Chondrocyte (in vitro differentiated cells): ENCODE data around the gene CEP164. TPM values are rescaled to one million over a fixed set of nuclear protein-coding genes. Genes with fewer than 3 reads are reported as not detected.

ENCODE experiments used
- DNase-seq: peaks from one replicate; pipeline ENCODE4 v3.0.0; 2021; ENCODE audit warnings: mixed read lengths, low spot score
- H3K27ac Mint-ChIP-seq: one replicate; pipeline ENCODE4 v1.8.0; 2021; ENCODE audit warnings: mild to moderate bottlenecking, moderate library complexity, mixed read lengths; ENCODE audit not compliant: unreplicated experiment
- H3K27me3 Mint-ChIP-seq: 2 replicates; pipeline ENCODE4 v1.8.0; 2021; ENCODE audit warnings: low read depth, mixed read lengths
- H3K36me3 Mint-ChIP-seq: 2 replicates; pipeline ENCODE4 v1.8.0; 2021; ENCODE audit warnings: low read depth, mixed read lengths
- H3K4me1 Mint-ChIP-seq: 2 replicates; pipeline ENCODE4 v1.8.0; 2021; ENCODE audit warnings: low read depth, mild to moderate bottlenecking, mixed read lengths
- H3K4me3 Mint-ChIP-seq: one replicate; pipeline ENCODE4 v1.8.0; 2021; ENCODE audit warnings: mild to moderate bottlenecking, moderate library complexity, mixed read lengths; ENCODE audit not compliant: unreplicated experiment
- H3K9me3 Mint-ChIP-seq: 2 replicates; pipeline ENCODE4 v1.8.0; 2021; ENCODE audit warnings: low read depth, mixed read lengths
- CTCF ChIP-seq: fragments of 200-600 bp; sonication (generic); IDR thresholded peaks from 2 replicates; pipeline ENCODE4 v1.5.0; 2021; ENCODE audit warnings: antibody characterized with exemption, mild to moderate bottlenecking, moderate library complexity
- long read RNA-seq: library from polyadenylated mRNA; stranded (forward); transcript quantifications from one replicate; pipeline ENCODE4 v2.0.0, GENCODE V29; 2021
- total RNA-seq: library from RNA; stranded (reverse); gene quantifications from 3 replicates; pipeline ENCODE4 v1.2.1, GENCODE V29; 2021

Gene CEP164
- total RNA-seq = 29.2 to 32.4 TPM (median 29.9 TPM) in 3 replicates
- long read RNA-seq, partial matches to known transcripts = 4 of 20 reads
- long read RNA-seq, other reads (novel, unspliced or antisense) = 14 of 20 reads

- peak within 1 kb of the TSS; percentile 62 for H3K4me3 Mint-ChIP-seq
- H3K27ac Mint-ChIP-seq = no peak within 1 kb of the TSS
Measured at GRCh38 chr11:117327567-117328374, at the start of gene CEP164. CEP164 (plus strand) TSS chr11:117327854; CDS start chr11:117338587, 10,733 bp downstream.

GRCh38 chr11:117278347-117278746 is 49.3 kb upstream of the CEP164 start:
- Mint-ChIP-seq H3K27me3 (no peaks in the 10 kb centered on the region), H3K27ac (no peak overlapping the region), H3K4me3 (no peak overlapping the region), H3K9me3 (peaks cover 3% of the 10 kb centered on the region), H3K36me3 (peaks cover 33% of the 10 kb centered on the region), H3K4me1 (peaks cover 30% of the 10 kb centered on the region)
- no peak for DNase-seq
- no peak for TF ChIP-seq CTCF

More at GRCh38 chr11:117327567-117328374, at the start of gene CEP164:
- TF ChIP-seq CTCF = no peak
- Mint-ChIP-seq H3K36me3 (peaks cover 2% of the 10 kb centered on the region), H3K4me1 (peaks cover 11% of the 10 kb centered on the region), H3K9me3 (peaks cover 3% of the 10 kb centered on the region), H3K27me3 (no peaks in the 10 kb centered on the region)
- DNase-seq = peak; percentile 98

- Mint-ChIP-seq H3K4me1 (peaks cover 22% of the 10 kb centered on the region), H3K4me3 (no peak overlapping the region), H3K27me3 (no peaks in the 10 kb centered on the region), H3K27ac (peak overlapping the region; percentile 15), H3K36me3 (peaks cover 28% of the 10 kb centered on the region), H3K9me3 (no peaks in the 10 kb centered on the region)
- DNase-seq = no peak
- TF ChIP-seq CTCF = no peak
Measured at GRCh38 chr11:117279711-117280376, 47.8 kb upstream of the CEP164 start.

GRCh38 chr11:117281159-117281558 is 46.5 kb upstream of the CEP164 start:
- Mint-ChIP-seq H3K9me3 (no peaks in the 10 kb centered on the region), H3K27ac (peak overlapping the region; percentile 87), H3K36me3 (peaks cover 20% of the 10 kb centered on the region), H3K4me1 (peaks cover 22% of the 10 kb centered on the region), H3K27me3 (no peaks in the 10 kb centered on the region), H3K4me3 (peak overlapping the region; percentile 28)
- no peak for TF ChIP-seq CTCF
- DNase-seq = no peak

- DNase-seq = no peak
- TF ChIP-seq CTCF = no peak
- Mint-ChIP-seq H3K4me3 (no peak overlapping the region), H3K36me3 (peaks cover 21% of the 10 kb centered on the region), H3K4me1 (peaks cover 22% of the 10 kb centered on the region), H3K27ac (peak overlapping the region; percentile 87), H3K27me3 (no peaks in the 10 kb centered on the region), H3K9me3 (no peaks in the 10 kb centered on the region)
Measured at GRCh38 chr11:117281869-117282268, 45.8 kb upstream of the CEP164 start.
